OCI-LY7 (cell line): ENCODE results near the gene STXBP6.
"Not testable (repeated sequence)": the region's sequence is repeated elsewhere in the genome, so short reads cannot be mapped to it uniquely, and the experiment has no call there.

Experiments
- CTCF ChIP-seq: fragments of 200-600 bp; sonication (generic); conservative IDR thresholded peaks from 2 replicates; pipeline ENCODE4 v1.5.1; 2014; ENCODE audit warnings: mild to moderate bottlenecking, antibody characterized with exemption, low read length, moderate library complexity, mixed read lengths
- EZH2phosphoT487 ChIP-seq: fragments of 200-600 bp; sonication (generic); IDR thresholded peaks from 2 replicates; pipeline ENCODE4 v1.6.1; 2018; ENCODE audit warnings: low read depth, borderline replicate concordance, mild to moderate bottlenecking, mixed run types, antibody characterized with exemption, low read length, moderate library complexity, mixed read lengths

GRCh38 chr14:24936773-24937172 is 113.2 kb downstream of the STXBP6 start:
- TF ChIP-seq CTCF, EZH2phosphoT487: not testable (repeated sequence)
